Activated CD8-positive, alpha-beta memory T cell treated with anti-CD3 and anti-CD28 coated beads, Interleukin-2, amount 50 U/mL, for 1 hour (primary cell): ENCODE results near the gene RBM5.
"Not testable (repeated sequence)": the region's sequence is repeated elsewhere in the genome, so short reads cannot be mapped to it uniquely, and the experiment has no call there.

Experiments
- DNase-seq: peaks from one replicate; pipeline ENCODE4 v3.0.0-alpha.2; 2020; ENCODE audit errors: extremely low read depth

The RBM5 gene

GRCh38 chr3:50088725-50089608 lies at the start of gene RBM5:
RBM5 (plus strand) TSS chr3:50088919; CDS start chr3:50090435, 1,516 bp downstream.
- peak; percentile 81 for DNase-seq

- no peak for DNase-seq
These were observed 43.7 kb upstream of the RBM5 start for GRCh38 chr3:50044976-50045375.

- no peak for DNase-seq
These were observed 41.3 kb upstream of the RBM5 start for GRCh38 chr3:50047426-50047825.

- no peak for DNase-seq
These were observed 38.4 kb upstream of the RBM5 start for GRCh38 chr3:50050361-50050760.

- no peak for DNase-seq
These were observed 31.0 kb upstream of the RBM5 start for GRCh38 chr3:50057756-50058155.

GRCh38 chr3:50068134-50068533 lies 20.6 kb upstream of the RBM5 start:
- DNase-seq: no peak

GRCh38 chr3:50078091-50078490 lies 10.6 kb upstream of the RBM5 start:
- DNase-seq: no peak

- no peak for DNase-seq
These were observed 10.1 kb upstream of the RBM5 start for GRCh38 chr3:50078622-50079021.

- DNase-seq: not testable (repeated sequence)
These were observed 3.8 kb upstream of the RBM5 start for GRCh38 chr3:50084951-50085350.

GRCh38 chr3:50089609-50089945 lies 858 bp downstream of the RBM5 start:
- DNase-seq: no peak

- no peak for DNase-seq
These were observed 2.3 kb downstream of the RBM5 start for GRCh38 chr3:50090984-50091383.

GRCh38 chr3:50095352-50095998 lies 6.8 kb downstream of the RBM5 start:
- DNase-seq: no peak

GRCh38 chr3:50100386-50100785 lies 11.7 kb downstream of the RBM5 start:
- DNase-seq: no peak

GRCh38 chr3:50100956-50101845 lies 12.5 kb downstream of the RBM5 start:
- no peak for DNase-seq

GRCh38 chr3:50102558-50102957 lies 13.8 kb downstream of the RBM5 start:
- DNase-seq: no peak

- no peak for DNase-seq
These were observed 23.0 kb downstream of the RBM5 start for GRCh38 chr3:50111757-50112156.

- no peak for DNase-seq
These were observed 23.7 kb downstream of the RBM5 start for GRCh38 chr3:50112462-50112861.

- no peak for DNase-seq
These were observed 28.4 kb downstream of the RBM5 start for GRCh38 chr3:50117120-50117519.

- no peak for DNase-seq
These were observed 29.5 kb downstream of the RBM5 start for GRCh38 chr3:50118237-50118636.

- DNase-seq: no peak
These were observed 31.1 kb downstream of the RBM5 start for GRCh38 chr3:50119786-50120185.

GRCh38 chr3:50120364-50121071 lies 31.8 kb downstream of the RBM5 start:
- DNase-seq: no peak
